H9 (cell line): ENCODE results near the gene PTPRF. TPM values are rescaled to one million over a fixed set of nuclear protein-coding genes. Genes with fewer than 3 reads are reported as not detected.

Source experiments
- DNase-seq: peaks from one replicate; pipeline ENCODE4 v3.0.0-alpha.2; 2017
- H2AFZ ChIP-seq: one replicate; pipeline ENCODE4 v1.6.1; 2013; ENCODE audit warnings: mild to moderate bottlenecking, low read length, control low read depth, moderate library complexity
- H2AK5ac ChIP-seq: 2 replicates; pipeline ENCODE4 v1.6.1; 2013; ENCODE audit warnings: low read length, control low read depth, mixed read lengths; ENCODE audit not compliant: insufficient read length
- H2BK120ac ChIP-seq: one replicate; pipeline ENCODE4 v1.6.1; 2013; ENCODE audit warnings: low read depth, mild to moderate bottlenecking, low read length, control low read depth, inconsistent platforms; ENCODE audit not compliant: poor library complexity, severe bottlenecking
- H2BK12ac ChIP-seq: 2 replicates; pipeline ENCODE4 v1.6.1; 2013; ENCODE audit warnings: low read length, control low read depth, mixed read lengths, low read depth; ENCODE audit not compliant: insufficient read length
- H2BK15ac ChIP-seq: 2 replicates; pipeline ENCODE4 v1.6.1; 2013; ENCODE audit warnings: low read depth, low read length, control low read depth
- H2BK20ac ChIP-seq: one replicate; pipeline ENCODE4 v1.6.1; 2013; ENCODE audit warnings: low read depth, mild to moderate bottlenecking, low read length, control low read depth, inconsistent platforms; ENCODE audit not compliant: poor library complexity, severe bottlenecking
- H2BK5ac ChIP-seq: 2 replicates; pipeline ENCODE4 v1.6.1; 2013; ENCODE audit warnings: low read length, control low read depth, mixed read lengths; ENCODE audit not compliant: insufficient read length
- H3K14ac ChIP-seq: 2 replicates; pipeline ENCODE4 v1.6.1; 2013; ENCODE audit warnings: low read length, control low read depth; ENCODE audit not compliant: insufficient read depth
- H3K18ac ChIP-seq: 2 replicates; pipeline ENCODE4 v1.6.1; 2013; ENCODE audit warnings: low read depth, mild to moderate bottlenecking, mixed read lengths, low read length, control low read depth; ENCODE audit not compliant: insufficient read length
- H3K23ac ChIP-seq: 2 replicates; pipeline ENCODE4 v1.6.1; 2013; ENCODE audit warnings: low read length, control low read depth, mixed read lengths, low read depth; ENCODE audit not compliant: insufficient read length
- H3K23me2 ChIP-seq: 2 replicates; pipeline ENCODE4 v1.6.1; 2013; ENCODE audit warnings: low read depth, mild to moderate bottlenecking, mixed read lengths, low read length, control low read depth; ENCODE audit not compliant: insufficient read length, poor library complexity, severe bottlenecking
- H3K27ac ChIP-seq: 2 replicates; pipeline ENCODE4 v1.5.1; 2013; ENCODE audit warnings: low read length, control low read depth, mixed read lengths, low read depth; ENCODE audit not compliant: insufficient read length
- H3K27me3 ChIP-seq: 2 replicates; pipeline ENCODE4 v1.6.1; 2013; ENCODE audit warnings: low read length, control low read depth, inconsistent platforms; ENCODE audit not compliant: insufficient read depth
- H3K4ac ChIP-seq: 2 replicates; pipeline ENCODE4 v1.6.1; 2013; ENCODE audit warnings: low read depth, mild to moderate bottlenecking, control low read depth, inconsistent platforms, low read length, moderate library complexity
- H3K4me1 ChIP-seq: 2 replicates; pipeline ENCODE4 v1.6.1; 2013; ENCODE audit warnings: low read length, control low read depth, inconsistent platforms; ENCODE audit not compliant: insufficient read depth
- H3K4me2 ChIP-seq: 2 replicates; pipeline ENCODE4 v1.6.1; 2013; ENCODE audit warnings: low read length, control low read depth, mixed read lengths; ENCODE audit not compliant: insufficient read length, insufficient read depth
- H3K56ac ChIP-seq: 2 replicates; pipeline ENCODE4 v1.6.1; 2013; ENCODE audit warnings: low read depth, mild to moderate bottlenecking, mixed read lengths, low read length, control low read depth; ENCODE audit not compliant: insufficient read length
- H3K79me1 ChIP-seq: 2 replicates; pipeline ENCODE4 v1.6.1; 2013; ENCODE audit warnings: low read depth, mild to moderate bottlenecking, moderate library complexity, low read length, control low read depth, inconsistent platforms; ENCODE audit not compliant: insufficient read depth, poor library complexity, severe bottlenecking
- H3K79me2 ChIP-seq: 2 replicates; pipeline ENCODE4 v1.6.1; 2013; ENCODE audit warnings: low read length, control low read depth, inconsistent platforms; ENCODE audit not compliant: insufficient read depth
- H3K9ac ChIP-seq: 2 replicates; pipeline ENCODE4 v1.6.1; 2013; ENCODE audit warnings: low read length, control low read depth, mixed read lengths; ENCODE audit not compliant: insufficient read length; ENCODE audit errors: extremely low read depth
- H3K9me3 ChIP-seq: one replicate; pipeline ENCODE4 v1.6.1; 2013; ENCODE audit warnings: low read depth, low read length, inconsistent platforms; ENCODE audit not compliant: control insufficient read depth
- H3T11ph ChIP-seq: one replicate; pipeline ENCODE4 v1.6.1; 2013; ENCODE audit warnings: mild to moderate bottlenecking, low read length, control low read depth, inconsistent platforms
- H4K20me1 ChIP-seq: one replicate; pipeline ENCODE4 v1.6.1; 2013; ENCODE audit not compliant: control insufficient read depth, insufficient read length, insufficient read depth
- H4K5ac ChIP-seq: 2 replicates; pipeline ENCODE4 v1.6.1; 2013; ENCODE audit warnings: low read depth, mild to moderate bottlenecking, mixed read lengths, low read length, control low read depth; ENCODE audit not compliant: insufficient read length
- H4K8ac ChIP-seq: replicated peaks from 2 replicates; pipeline ENCODE4 v1.6.1; 2013; ENCODE audit warnings: low read length, control low read depth, mixed read lengths, low read depth; ENCODE audit not compliant: insufficient read length
- H4K91ac ChIP-seq: 2 replicates; pipeline ENCODE4 v1.6.1; 2013; ENCODE audit warnings: low read depth, mild to moderate bottlenecking, moderate library complexity, mixed read lengths, low read length, control low read depth; ENCODE audit not compliant: insufficient read length
- H3K27ac Mint-ChIP-seq, 3 experiments: 2 replicates in 2 of 3; 3 replicates in 1 of 3; pipeline ENCODE4 v1.8.0; 2020 to 2021; ENCODE audit warnings: mixed read lengths in 3 of 3, mild to moderate bottlenecking in 1 of 3, moderate library complexity in 1 of 3
- H3K27me3 Mint-ChIP-seq: 2 replicates; pipeline ENCODE4 v1.8.0; 2021; ENCODE audit warnings: low read depth, mild to moderate bottlenecking, moderate library complexity, mixed read lengths
- H3K36me3 Mint-ChIP-seq, 3 experiments: 2 replicates in 2 of 3; 3 replicates in 1 of 3; pipeline ENCODE4 v1.8.0; 2020 to 2021; ENCODE audit warnings: low read depth in 3 of 3, mixed read lengths in 3 of 3; ENCODE audit not compliant: insufficient read depth in 1 of 3
- H3K4me1 Mint-ChIP-seq, 2 experiments: 2 replicates each; pipeline ENCODE4 v1.8.0; 2020; ENCODE audit warnings: mixed read lengths in 2 of 2
- H3K4me3 Mint-ChIP-seq, 2 experiments: 2 replicates in 1 of 2; 3 replicates in 1 of 2; pipeline ENCODE4 v1.8.0; 2020 to 2021; ENCODE audit warnings: mild to moderate bottlenecking in 2 of 2, mixed read lengths in 2 of 2, moderate library complexity in 1 of 2
- H3K9me3 Mint-ChIP-seq, 2 experiments: 2 replicates in 1 of 2; 3 replicates in 1 of 2; pipeline ENCODE4 v1.8.0; 2020; ENCODE audit warnings: mild to moderate bottlenecking in 2 of 2, mixed read lengths in 2 of 2, moderate library complexity in 1 of 2
- CTCF ChIP-seq: fragments of 200-600 bp; sonication (generic); conservative IDR thresholded peaks from 3 replicates; pipeline ENCODE4 v1.8.0; 2021; ENCODE audit warnings: antibody characterized with exemption, mild to moderate bottlenecking
- WGBS: extraction: QIAGEN DNeasy Blood & Tissue Kit; methylation state at CpG from one replicate; pipeline ENCODE4 v1.1.7; 2013; ENCODE audit warnings: missing lambda C conversion rate, low lambda C conversion rate, mixed read lengths; ENCODE audit not compliant: insufficient read length; ENCODE audit errors: extremely low coverage; 5-methylcytosine and 5-hydroxymethylcytosine counted together
- total RNA-seq: library from RNA; stranded (reverse); gene quantifications from 2 replicates; pipeline ENCODE4 v1.2.1, GENCODE V29; 2021

PTPRF gene
- total RNA-seq, 1 experiment from 2014 or later = 193 TPM

GRCh38 chr1:43586136-43586731, 55.6 kb downstream of the PTPRF start:
- Histone ChIP-seq H2AFZ (no peak overlapping the region), H3K4me2 (no peak overlapping the region), H3K9me3 (no peaks in the 10 kb centered on the region), H3K18ac (no peak overlapping the region), H4K20me1 (peaks cover 2% of the 10 kb centered on the region), H3K4me1 (no peaks in the 10 kb centered on the region), H3T11ph (no peak overlapping the region), H2BK120ac (no peak overlapping the region), H4K91ac (no peak overlapping the region), H2BK20ac (no peak overlapping the region), H2BK15ac (no peak overlapping the region), H3K27ac (no peak overlapping the region), H2AK5ac (no peak overlapping the region), H2BK12ac (no peak overlapping the region), H3K56ac (no peak overlapping the region), H2BK5ac (no peak overlapping the region), H4K8ac (no peak overlapping the region), H3K23me2 (no peaks in the 10 kb centered on the region), H3K27me3 (no peaks in the 10 kb centered on the region), H3K14ac (no peak overlapping the region; the same call in 1 of the 2 replicates), H3K23ac (no peak overlapping the region), H3K79me2 (no peaks in the 10 kb centered on the region), H3K9ac (no peak overlapping the region), H4K5ac (no peak overlapping the region), H3K4ac (no peak overlapping the region), H3K79me1 (no peaks in the 10 kb centered on the region)
- no peak for DNase-seq
- Mint-ChIP-seq H3K4me3 (no peak overlapping the region), H3K9me3 (no peaks in the 10 kb centered on the region; a peak in 1 of 5 replicates), H3K36me3 (peaks cover 5 to 43% (median 37%) of the 10 kb centered on the region in 3 experiments; a peak in 6 of 7 replicates), H3K27ac (peak overlapping the region in 1 of 3 experiments; percentile 23; a peak in 1 of 7 replicates), H3K27me3 (no peaks in the 10 kb centered on the region), H3K4me1 (peaks cover 0 to 2% of the 10 kb centered on the region in 2 experiments; a peak in 1 of 4 replicates)
- WGBS = no CpG with 5 or more reads among the region's 6 CpGs
- no peak for TF ChIP-seq CTCF
